B cell (primary cell): Measurements from ENCODE around the gene BLID. TPM values are rescaled to one million over a fixed set of nuclear protein-coding genes. Genes with fewer than 3 reads are reported as not detected.

Experiments used
- ATAC-seq: fragments of 200-7000 bp; cut with Tn5 transposase; one replicate; pipeline ENCODE4 v1.10.0; 2021; ENCODE audit warnings: low read depth, mild to moderate bottlenecking, moderate number of reproducible peaks, moderate library complexity
- CTCF ChIA-PET: fragments of 350-600 bp; sonication (Branson Sonifier 250); formaldehyde crosslinking; loops from one replicate; lab custom pipeline; 2021; ENCODE audit warnings: antibody characterized with exemption, inconsistent platforms; lab: Charles Lee
- POLR2A ChIA-PET: fragments of 350-600 bp; sonication (Branson Sonifier 250); formaldehyde crosslinking; loops from one replicate; lab custom pipeline; 2021; ENCODE audit warnings: antibody characterized with exemption; lab: Charles Lee
- DNase-seq: peaks from one replicate; pipeline ENCODE4 v3.0.0; 2013
- H2AFZ ChIP-seq: 2 replicates; pipeline ENCODE4 v1.6.1; 2012; ENCODE audit warnings: mild to moderate bottlenecking, low read depth, low read length; ENCODE audit not compliant: insufficient read depth, poor library complexity, severe bottlenecking
- H3K27ac ChIP-seq, 2 donors: 1 replicate in 1 of 2; 2 replicates in 1 of 2; pipeline ENCODE4 v1.5.1; 2012 to 2013; ENCODE audit warnings: low read length in 2 of 2, mild to moderate bottlenecking in 2 of 2, moderate library complexity in 1 of 2
- H3K27me3 ChIP-seq, 4 experiments: fragments of 200-600 bp in 1 of 4; sonication (generic) in 1 of 4; replicated peaks in 1 of 4; 1 replicate in 2 of 4; 2 replicates in 2 of 4; pipeline versions ENCODE4 v1.6.1 to v1.7.0; 2013 to 2016; ENCODE audit warnings: low read length in 3 of 4, mild to moderate bottlenecking in 2 of 4, mixed read lengths in 1 of 4, moderate library complexity in 1 of 4; ENCODE audit not compliant: insufficient read depth in 4 of 4, control insufficient read depth in 3 of 4; ENCODE audit errors: control extremely low read depth in 1 of 4
- H3K36me3 ChIP-seq, 2 experiments: replicated peaks in 1 of 2; 1 replicate in 1 of 2; 2 replicates in 1 of 2; pipeline versions ENCODE4 v1.6.1 to v1.7.1; 2013; ENCODE audit warnings: low read length in 1 of 2; ENCODE audit not compliant: insufficient read depth in 2 of 2, control insufficient read depth in 1 of 2; ENCODE audit errors: control extremely low read depth in 1 of 2, extremely low read depth in 1 of 2
- H3K4me1 ChIP-seq, 2 donors: fragments of 200-600 bp in 1 of 2; sonication (generic) in 1 of 2; 1 replicate in 1 of 2; 2 replicates in 1 of 2; pipeline versions ENCODE4 v1.5.1 to v1.6.1; 2013 to 2017; ENCODE audit warnings: low read length in 2 of 2; ENCODE audit not compliant: control insufficient read depth in 2 of 2, insufficient read depth in 2 of 2
- H3K4me2 ChIP-seq: replicated peaks from 2 replicates; pipeline ENCODE3; 2012; ENCODE audit warnings: mild to moderate bottlenecking, low read depth, low read length; ENCODE audit not compliant: poor library complexity, severe bottlenecking
- H3K4me3 ChIP-seq, 5 experiments: fragments of 200-600 bp in 1 of 5; sonication (generic) in 1 of 5; 1 replicate in 3 of 5; 2 replicates in 2 of 5; pipeline versions ENCODE4 v1.5.1 to v1.7.0; 2011 to 2016; ENCODE audit warnings: low read length in 4 of 5, mild to moderate bottlenecking in 4 of 5, low read depth in 2 of 5, control low read depth in 1 of 5, moderate library complexity in 1 of 5; ENCODE audit not compliant: insufficient read depth in 1 of 5; ENCODE audit errors: control extremely low read depth in 1 of 5, extremely low read depth in 1 of 5
- H3K79me2 ChIP-seq: fragments of 200-600 bp; sonication (generic); one replicate; pipeline ENCODE4 v1.6.0; 2016; ENCODE audit warnings: low read length; ENCODE audit not compliant: control insufficient read depth, insufficient read depth
- H3K9ac ChIP-seq: fragments of 200-600 bp; sonication (generic); 2 replicates; pipeline ENCODE4 v1.6.1; 2017; ENCODE audit warnings: mild to moderate bottlenecking, low read length, moderate library complexity
- H3K9me3 ChIP-seq, 3 donors: one replicate each; pipeline versions ENCODE4 v1.6.1 to v1.7.1; 2013; ENCODE audit warnings: low read length in 2 of 3; ENCODE audit not compliant: control insufficient read depth in 2 of 3, insufficient read depth in 1 of 3; ENCODE audit errors: control extremely low read depth in 1 of 3
- H4K20me1 ChIP-seq: 2 replicates; pipeline ENCODE4 v1.6.0; 2012; ENCODE audit warnings: mild to moderate bottlenecking, low read length; ENCODE audit not compliant: insufficient read depth, control insufficient read depth, poor library complexity, severe bottlenecking
- H3K27ac Mint-ChIP-seq: one replicate; pipeline ENCODE4 v1.8.0; 2021; ENCODE audit warnings: mixed read lengths
- H3K27me3 Mint-ChIP-seq: one replicate; pipeline ENCODE4 v1.8.0; 2021; ENCODE audit warnings: mixed read lengths
- H3K4me1 Mint-ChIP-seq: one replicate; pipeline ENCODE4 v1.8.0; 2021; ENCODE audit warnings: mixed read lengths
- H3K4me3 Mint-ChIP-seq: one replicate; pipeline ENCODE4 v1.8.0; 2021; ENCODE audit warnings: mixed read lengths
- H3K9me3 Mint-ChIP-seq: one replicate; pipeline ENCODE4 v1.8.0; 2022; ENCODE audit warnings: mixed read lengths; ENCODE audit not compliant: insufficient read depth
- CTCF ChIP-seq: fragments of 200-600 bp; IDR thresholded peaks from one replicate; pipeline ENCODE4 v1.8.0; 2022; ENCODE audit warnings: antibody characterized with exemption, mild to moderate bottlenecking
- EZH2 ChIP-seq: IDR thresholded peaks from 2 replicates; pipeline ENCODE4 v1.6.1; 2012; ENCODE audit warnings: borderline replicate concordance, low read depth, mild to moderate bottlenecking, moderate library complexity, low read length; ENCODE audit not compliant: insufficient read depth, poor library complexity, severe bottlenecking
- WGBS: methylation state at CpG from one replicate; pipeline ENCODE4 v1.1.5; 2013; ENCODE audit warnings: missing lambda C conversion rate; ENCODE audit not compliant: insufficient coverage; 5-methylcytosine and 5-hydroxymethylcytosine counted together
- intact Hi-C: fragments of 100-400 bp; cut with micrococcal nuclease; formaldehyde crosslinking; loops from one replicate; pipeline ENCODE4 v1.10.0; 2022
- polyA plus RNA-seq: library from polyadenylated mRNA; depleted of rRNA; stranded (reverse); fragments of >200 nt; gene quantifications from 2 replicates; pipeline ENCODE4 v1.2.3, GENCODE V29; 2012
- total RNA-seq, 2 donors: library from RNA; stranded (reverse); fragments of 120-200 nt in 1 of 2; gene quantifications; 1 replicate in 1 of 2; 2 replicates in 1 of 2; pipeline versions ENCODE4 v1.2.3 to v1.2.4, GENCODE V29; 2013 to 2022

BLID gene
- total and polyA plus RNA-seq, 2 donors (not counting 1 experiment from before 2014, with no cell fraction given), result not detected

GRCh38 chr11:122120096-122120495 is 4.1 kb upstream of the BLID start:
- Mint-ChIP-seq H3K27me3 (peaks cover 3% of the 10 kb centered on the region), H3K9me3 (no peaks in the 10 kb centered on the region), H3K4me3 (no peak overlapping the region), H3K27ac (no peak overlapping the region), H3K4me1 (no peaks in the 10 kb centered on the region)
- DNase-seq, result no peak
- H3K9ac ChIP-seq, result no peak overlapping the region
- no peaks in the 10 kb centered on the region for H3K36me3 ChIP-seq
- POLR2A ChIA-PET, result no interaction called here
- no peak overlapping the region for H3K4me2 ChIP-seq
- H3K4me3 ChIP-seq, result no peak overlapping the region
- no peaks in the 10 kb centered on the region for H3K4me1 ChIP-seq
- no peaks in the 10 kb centered on the region for H4K20me1 ChIP-seq
- WGBS, result 96% methylated on average over 4 of the region's 6 CpGs
- no peak overlapping the region for H3K27ac ChIP-seq
- intact Hi-C loops, result no loop called here
- TF ChIP-seq EZH2 (no peak), CTCF (no peak)
- H3K27me3 ChIP-seq, result no peaks in the 10 kb centered on the region
- no peak overlapping the region for H2AFZ ChIP-seq
- H3K9me3 ChIP-seq, result no peaks in the 10 kb centered on the region
- no peak for ATAC-seq
- CTCF ChIA-PET, result no interaction called here
- H3K79me2 ChIP-seq, result no peaks in the 10 kb centered on the region

- ChIA-PET POLR2A (no interaction called here), CTCF (no interaction called here)
- no peak overlapping the region for H3K4me3 ChIP-seq
- peaks cover 3% of the 10 kb centered on the region for H3K27me3 Mint-ChIP-seq
- H3K36me3 ChIP-seq, result no peaks in the 10 kb centered on the region
- no peak overlapping the region for H3K27ac ChIP-seq
- H3K79me2 ChIP-seq, result no peaks in the 10 kb centered on the region
- no peak overlapping the region for H3K4me2 ChIP-seq
- no peaks in the 10 kb centered on the region for H3K9me3 Mint-ChIP-seq
- ATAC-seq (no peak), DNase-seq (no peak)
- intact Hi-C loops, result no loop called here
- no peaks in the 10 kb centered on the region for H3K9me3 ChIP-seq
- H3K4me3 Mint-ChIP-seq, result no peak overlapping the region
- H2AFZ ChIP-seq, result no peak overlapping the region
- H3K4me1 Mint-ChIP-seq, result no peaks in the 10 kb centered on the region
- no peaks in the 10 kb centered on the region for H3K27me3 ChIP-seq
- TF ChIP-seq CTCF (no peak), EZH2 (no peak)
- no peak overlapping the region for H3K9ac ChIP-seq
- no peaks in the 10 kb centered on the region for H3K4me1 ChIP-seq
- no peaks in the 10 kb centered on the region for H4K20me1 ChIP-seq
- no peak overlapping the region for H3K27ac Mint-ChIP-seq
Measured at GRCh38 chr11:122116591-122116990, 576 bp upstream of the BLID start.
